ENCODE data around the gene CDC42BPA.

- TF ChIP-seq EZH2 (IDR thresholded peaks at IDR 0.05; ENCODE audit: borderline replicate concordance, low read length) (no peak), CTCF (conservative IDR thresholded peaks at IDR 0.05 in 1 of 2, IDR thresholded peaks at IDR 0.05 in 1 of 2; ENCODE audit: extremely low read depth in 1 of 2, insufficient read depth in 1 of 2, low read depth in 1 of 2, low read length in 2 of 2) (no peak)
These were observed 248.8 kb downstream of the CDC42BPA start for GRCh38 chr1:227069490-227069889.

All from mammary epithelial cell (primary cell).